CD14-positive monocyte (primary cell): ENCODE data around the gene FAM200B. TPM values are rescaled to one million over a fixed set of nuclear protein-coding genes. Genes with fewer than 3 reads are reported as not detected.
A peak's percentile ranks its signal among the peaks of the same experiment; 100 is the strongest.

Source experiments
- DNase-seq, 3 donors: peaks; one replicate each; pipeline ENCODE4 v3.0.0-alpha.2; 2011 to 2022
- H2AFZ ChIP-seq: 2 replicates; pipeline ENCODE4 v1.6.0; 2012; ENCODE audit warnings: mild to moderate bottlenecking, low read depth, low read length, inconsistent platforms; ENCODE audit not compliant: insufficient read depth, poor library complexity, severe bottlenecking
- H3K27ac ChIP-seq, 2 donors: 1 replicate in 1 of 2; 2 replicates in 1 of 2; pipeline ENCODE4 v1.5.1; 2012 to 2013; ENCODE audit warnings: low read length in 2 of 2, control low read depth in 1 of 2, inconsistent platforms in 1 of 2, low read depth in 1 of 2, mild to moderate bottlenecking in 1 of 2
- H3K27me3 ChIP-seq, 2 donors: one replicate each; pipeline versions ENCODE4 v1.6.0 to v1.6.1; 2011 to 2013; ENCODE audit warnings: low read length in 2 of 2; ENCODE audit not compliant: control insufficient read depth in 2 of 2, insufficient read depth in 2 of 2
- H3K36me3 ChIP-seq, 2 donors: replicated peaks in 1 of 2; 1 replicate in 1 of 2; 2 replicates in 1 of 2; pipeline versions ENCODE4 v1.5.1 to v1.6.1; 2012 to 2013; ENCODE audit warnings: low read length in 2 of 2, control low read depth in 1 of 2, inconsistent platforms in 1 of 2, mild to moderate bottlenecking in 1 of 2; ENCODE audit not compliant: insufficient read depth in 2 of 2, control insufficient read depth in 1 of 2
- H3K4me1 ChIP-seq, 2 donors: 1 replicate in 1 of 2; 2 replicates in 1 of 2; pipeline versions ENCODE4 v1.5.1 to v1.6.1; 2012 to 2013; ENCODE audit warnings: low read length in 2 of 2, control low read depth in 1 of 2, inconsistent platforms in 1 of 2, mild to moderate bottlenecking in 1 of 2, moderate library complexity in 1 of 2; ENCODE audit not compliant: insufficient read depth in 2 of 2, control insufficient read depth in 1 of 2
- H3K4me2 ChIP-seq: replicated peaks from 2 replicates; pipeline ENCODE3; 2012; ENCODE audit warnings: low read length, moderate library complexity, mild to moderate bottlenecking; ENCODE audit not compliant: poor library complexity, severe bottlenecking; ENCODE audit errors: extremely low read depth
- H3K4me3 ChIP-seq, 3 experiments: fragments of 200-600 bp in 1 of 3; sonication (generic) in 1 of 3; replicated peaks in 1 of 3; 1 replicate in 2 of 3; 2 replicates in 1 of 3; pipeline ENCODE4 v1.5.1; 2011 to 2013; ENCODE audit warnings: low read length in 3 of 3, mild to moderate bottlenecking in 3 of 3, control low read depth in 2 of 3, low read depth in 2 of 3, inconsistent platforms in 1 of 3, moderate library complexity in 1 of 3
- H3K79me2 ChIP-seq: 2 replicates; pipeline ENCODE4 v1.6.0; 2012; ENCODE audit warnings: mild to moderate bottlenecking, control low read depth, inconsistent platforms, low read length, moderate library complexity; ENCODE audit not compliant: insufficient read depth
- H3K9ac ChIP-seq: 2 replicates; pipeline ENCODE4 v1.6.0; 2017; ENCODE audit warnings: low read length, mild to moderate bottlenecking; ENCODE audit not compliant: insufficient read depth, poor library complexity, severe bottlenecking
- H3K9me3 ChIP-seq, 2 donors: replicated peaks in 1 of 2; 1 replicate in 1 of 2; 2 replicates in 1 of 2; pipeline versions ENCODE4 v1.5.1 to v1.6.1; 2012 to 2013; ENCODE audit warnings: low read length in 2 of 2, control low read depth in 1 of 2; ENCODE audit not compliant: control insufficient read depth in 1 of 2, insufficient read depth in 1 of 2
- H4K20me1 ChIP-seq: 2 replicates; pipeline ENCODE4 v1.6.0; 2012; ENCODE audit warnings: mild to moderate bottlenecking, low read length, control low read depth, moderate library complexity; ENCODE audit not compliant: insufficient read depth
- H3K27ac Mint-ChIP-seq, 7 donors: one replicate each; pipeline ENCODE4 v1.8.0; 2020; ENCODE audit warnings: mild to moderate bottlenecking in 7 of 7, mixed read lengths in 7 of 7, moderate library complexity in 6 of 7, inconsistent platforms in 2 of 7
- H3K27me3 Mint-ChIP-seq, 3 donors: one replicate each; pipeline ENCODE4 v1.8.0; 2021 to 2022; ENCODE audit warnings: low read depth in 3 of 3, mild to moderate bottlenecking in 3 of 3, mixed read lengths in 3 of 3, moderate library complexity in 3 of 3, inconsistent platforms in 1 of 3
- H3K36me3 Mint-ChIP-seq, 2 donors: one replicate each; pipeline ENCODE4 v1.8.0; 2020; ENCODE audit warnings: mixed read lengths in 2 of 2, inconsistent platforms in 1 of 2, mild to moderate bottlenecking in 1 of 2
- H3K4me1 Mint-ChIP-seq: one replicate; pipeline ENCODE4 v1.8.0; 2020; ENCODE audit warnings: mild to moderate bottlenecking, mixed read lengths
- H3K4me3 Mint-ChIP-seq, 2 donors: one replicate each; pipeline ENCODE4 v1.8.0; 2020; ENCODE audit warnings: mild to moderate bottlenecking in 2 of 2, mixed read lengths in 2 of 2, moderate library complexity in 1 of 2
- H3K9me3 Mint-ChIP-seq, 7 donors: one replicate each; pipeline ENCODE4 v1.8.0; 2020 to 2022; ENCODE audit warnings: mixed read lengths in 7 of 7, mild to moderate bottlenecking in 6 of 7, moderate library complexity in 6 of 7, inconsistent platforms in 2 of 7
- CTCF ChIP-seq: fragments of 200-600 bp; IDR thresholded peaks from one replicate; pipeline ENCODE4 v1.8.0; 2022; ENCODE audit warnings: antibody characterized with exemption, mild to moderate bottlenecking
- whole genome bisulfite sequencing: methylation state at CpG from one replicate; pipeline ENCODE4 v1.1.5; 2013; ENCODE audit warnings: missing lambda C conversion rate; ENCODE audit not compliant: insufficient coverage; 5-methylcytosine and 5-hydroxymethylcytosine counted together
- intact Hi-C, 2 donors: fragments of 100-400 bp; cut with micrococcal nuclease; formaldehyde crosslinking; loops; one replicate each; pipeline versions ENCODE4 v1.15.0 to v1.15.1; 2023
- polyA plus RNA-seq, 3 donors: library from polyadenylated mRNA; depleted of rRNA in 1 of 3; unstranded in 2 of 3; stranded (reverse) in 1 of 3; fragments of 300-500 nt in 2 of 3; fragments of >200 nt in 1 of 3; fragmentation: Illumina TruSeq in 2 of 3; gene quantifications; 1 replicate in 2 of 3; 2 replicates in 1 of 3; pipeline ENCODE4 v1.2.3, GENCODE V29; 2012 to 2021

Gene FAM200B
- polyA plus RNA-seq, 3 donors = 65.7 to 169 (median 151) TPM

GRCh38 chr4:15719506-15719905 lies 37.9 kb downstream of the FAM200B start:
- peak overlapping the region; percentile 71 to 79 for H3K27ac ChIP-seq
- no peaks in the 10 kb centered on the region for H3K9me3 ChIP-seq
- H3K4me2 ChIP-seq = peak overlapping the region; percentile 35
- Mint-ChIP-seq H3K27me3 (peaks cover 0 to 2% (median 0%) of the 10 kb centered on the region in 3 donors), H3K4me1 (peaks cover 34% of the 10 kb centered on the region), H3K27ac (peak overlapping the region; percentile 86 to 96 (median 93)), H3K9me3 (peaks cover 0 to 2% (median 0%) of the 10 kb centered on the region in 7 donors), H3K4me3 (peak overlapping the region in 1 of 2 donors; percentile 57), H3K36me3 (peaks cover 83 to 100% of the 10 kb centered on the region in 2 donors)
- TF ChIP-seq CTCF = no peak
- intact Hi-C loops = no loop called here
- 0% methylated on average over 2 of the region's 4 CpGs for WGBS
- no peaks in the 10 kb centered on the region for H3K27me3 ChIP-seq
- H4K20me1 ChIP-seq = peaks cover 32% of the 10 kb centered on the region
- H3K79me2 ChIP-seq = peaks cover 73% of the 10 kb centered on the region
- H3K9ac ChIP-seq = no peak overlapping the region
- DNase-seq = peak; percentile 57 to 78 (median 76)
- no peak overlapping the region for H2AFZ ChIP-seq
- peak overlapping the region in 1 of 3 experiments; percentile 19 for H3K4me3 ChIP-seq
- H3K4me1 ChIP-seq = peaks cover 29 to 31% of the 10 kb centered on the region in 2 donors
- H3K36me3 ChIP-seq = peaks cover 92 to 98% of the 10 kb centered on the region in 2 donors

GRCh38 chr4:15720851-15721250 lies 39.2 kb downstream of the FAM200B start:
- H4K20me1 ChIP-seq = peaks cover 44% of the 10 kb centered on the region
- H2AFZ ChIP-seq = no peak overlapping the region
- H3K79me2 ChIP-seq = peaks cover 63% of the 10 kb centered on the region
- no peak overlapping the region for H3K4me3 Mint-ChIP-seq
- peak overlapping the region; percentile 57 to 96 (median 92) for H3K27ac Mint-ChIP-seq
- no peak overlapping the region for H3K4me3 ChIP-seq
- no CpG with 5 or more reads among the region's 2 CpGs for WGBS
- no peak for TF ChIP-seq CTCF
- intact Hi-C loops = no loop called here
- H3K4me2 ChIP-seq = no peak overlapping the region
- H3K36me3 ChIP-seq = peaks cover 92 to 98% of the 10 kb centered on the region in 2 donors
- peaks cover 0 to 2% (median 0%) of the 10 kb centered on the region in 7 donors for H3K9me3 Mint-ChIP-seq
- H3K9me3 ChIP-seq = no peaks in the 10 kb centered on the region
- H3K4me1 Mint-ChIP-seq = peaks cover 34% of the 10 kb centered on the region
- peaks cover 29 to 31% of the 10 kb centered on the region in 2 donors for H3K4me1 ChIP-seq
- no peaks in the 10 kb centered on the region for H3K27me3 ChIP-seq
- DNase-seq = peak; percentile 41 to 71 (median 67)
- peaks cover 82 to 100% of the 10 kb centered on the region in 2 donors for H3K36me3 Mint-ChIP-seq
- peaks cover 0 to 2% (median 0%) of the 10 kb centered on the region in 3 donors for H3K27me3 Mint-ChIP-seq
- H3K9ac ChIP-seq = no peak overlapping the region
- H3K27ac ChIP-seq = peak overlapping the region; percentile 71 to 79
